ENCODE results near the gene AKR1A1.
A peak's percentile ranks its signal among the peaks of the same experiment; 100 is the strongest.
"Not testable (repeated sequence)": the region's sequence is repeated elsewhere in the genome, so short reads cannot be mapped to it uniquely, and the experiment has no call there.

The AKR1A1 gene

GRCh38 chr1:45521413-45522323, 29.0 kb upstream of the AKR1A1 start, which contains the start of gene PRDX1:
Gene PRDX1, minus strand, starts transcription at chr1:45521884. Its CDS starts 2,841 bp downstream, at chr1:45519043.
- Histone ChIP-seq H3K27me3 (ENCODE audit: insufficient read depth, poor library complexity, severe bottlenecking) (no peaks in the 10 kb centered on the region), H3K27ac (replicated peaks) (peak within 1 kb of the TSS; percentile 91), H3K4me3 (replicated peaks; ENCODE audit: insufficient read depth, low read length) (peak within 1 kb of the TSS; percentile 96)
- no peak for TF ChIP-seq CTCF (IDR thresholded peaks at IDR 0.05; ENCODE audit: insufficient read depth, low read length)
- no peak; the same call in 1 of the 2 replicates for TF ChIP-seq GABPA (IDR thresholded peaks at IDR 0.05; ENCODE audit: low read depth)
- peak; percentile 100 for TF ChIP-seq POLR2AphosphoS5 (IDR thresholded peaks at IDR 0.05; ENCODE audit: low read depth)
- peak; percentile 79 for TF ChIP-seq REST (IDR thresholded peaks at IDR 0.05; ENCODE audit: insufficient replicate concordance, low read depth)
- DNase-seq (ENCODE audit: low read depth in 1 of 2, low spot score in 1 of 2) = peak; percentile 96 to 98

- Histone ChIP-seq H3K27ac (replicated peaks) (peak overlapping the region; percentile 91), H3K4me3 (replicated peaks; ENCODE audit: insufficient read depth, low read length) (peak overlapping the region; percentile 96), H3K27me3 (ENCODE audit: insufficient read depth, poor library complexity, severe bottlenecking) (no peaks in the 10 kb centered on the region)
- no peak for DNase-seq (ENCODE audit: low read depth in 1 of 2, low spot score in 1 of 2)
- TF ChIP-seq SPI1 (IDR thresholded peaks at IDR 0.05; ENCODE audit: borderline replicate concordance, low read depth) = no peak
- TF ChIP-seq REST (IDR thresholded peaks at IDR 0.05; ENCODE audit: insufficient replicate concordance, low read depth) = no peak
Measured at GRCh38 chr1:45522324-45523104, 28.1 kb upstream of the AKR1A1 start.

- not testable (repeated sequence) for H3K27me3 ChIP-seq (ENCODE audit: insufficient read depth, poor library complexity, severe bottlenecking)
Measured at GRCh38 chr1:45523516-45523915, 27.1 kb upstream of the AKR1A1 start.

GRCh38 chr1:45523975-45524374, 26.7 kb upstream of the AKR1A1 start:
- not testable (repeated sequence) for H3K27me3 ChIP-seq (ENCODE audit: insufficient read depth, poor library complexity, severe bottlenecking); DNase-seq (ENCODE audit: low read depth in 1 of 2, low spot score in 1 of 2); H3K4me3 ChIP-seq (replicated peaks; ENCODE audit: insufficient read depth, low read length); H3K27ac ChIP-seq (replicated peaks)

More at GRCh38 chr1:45523516-45523915, 27.1 kb upstream of the AKR1A1 start:
- not testable (repeated sequence) for H3K27ac ChIP-seq (replicated peaks); H3K4me3 ChIP-seq (replicated peaks; ENCODE audit: insufficient read depth, low read length); DNase-seq (ENCODE audit: low read depth in 1 of 2, low spot score in 1 of 2)

- TF ChIP-seq GABPA (IDR thresholded peaks at IDR 0.05; ENCODE audit: low read depth) (no peak), CTCF (IDR thresholded peaks at IDR 0.05; ENCODE audit: insufficient read depth, low read length) (no peak), REST (IDR thresholded peaks at IDR 0.05; ENCODE audit: insufficient replicate concordance, low read depth) (no peak), SPI1 (IDR thresholded peaks at IDR 0.05; ENCODE audit: borderline replicate concordance, low read depth) (no peak)
- DNase-seq (ENCODE audit: low read depth in 1 of 2, low spot score in 1 of 2) = no peak
- H3K27ac ChIP-seq (replicated peaks) = no peak overlapping the region
- H3K4me3 ChIP-seq (replicated peaks; ENCODE audit: insufficient read depth, low read length) = no peak overlapping the region
- no peaks in the 10 kb centered on the region for H3K27me3 ChIP-seq (ENCODE audit: insufficient read depth, poor library complexity, severe bottlenecking)
Measured at GRCh38 chr1:45526135-45526644, 24.4 kb upstream of the AKR1A1 start.
